MM.1S (cell line): ENCODE data around the gene SLC18A3.

Experiments used
- DNase-seq: peaks from one replicate; pipeline ENCODE4 v3.0.0-alpha.2; 2015
- H2AFZ ChIP-seq: fragments of 300-600 bp; sonication (generic); 2 replicates; pipeline ENCODE4 v1.6.0; 2016; ENCODE audit warnings: antibody characterized with exemption, low read length
- H3F3A ChIP-seq: fragments of 300-600 bp; sonication (generic); 2 replicates; pipeline ENCODE4 v1.6.1; 2016; ENCODE audit warnings: mild to moderate bottlenecking, antibody characterized with exemption, low read length, moderate library complexity, mixed read lengths; ENCODE audit not compliant: insufficient read depth
- H3K27ac ChIP-seq: fragments of 300-600 bp; sonication (generic); 2 replicates; pipeline ENCODE4 v1.5.1; 2016; ENCODE audit warnings: mild to moderate bottlenecking, low read length
- H3K27me3 ChIP-seq: fragments of 300-600 bp; sonication (generic); replicated peaks from 2 replicates; pipeline ENCODE4 v1.6.0; 2016; ENCODE audit warnings: low read length; ENCODE audit not compliant: insufficient read depth
- H3K36me3 ChIP-seq: fragments of 300-600 bp; sonication (generic); replicated peaks from 2 replicates; pipeline ENCODE4 v1.6.1; 2016; ENCODE audit warnings: mild to moderate bottlenecking, low read length, mixed read lengths; ENCODE audit not compliant: insufficient read depth
- H3K4me1 ChIP-seq: fragments of 300-600 bp; sonication (generic); 2 replicates; pipeline ENCODE4 v1.6.1; 2016; ENCODE audit warnings: low read length, mixed read lengths
- H3K4me2 ChIP-seq: fragments of 300-600 bp; sonication (generic); 2 replicates; pipeline ENCODE4 v1.6.0; 2016; ENCODE audit warnings: low read depth, low read length
- H3K4me3 ChIP-seq: fragments of 300-600 bp; sonication (generic); 2 replicates; pipeline ENCODE4 v1.5.1; 2016; ENCODE audit warnings: low read length, mixed read lengths
- H3K79me2 ChIP-seq: fragments of 300-600 bp; sonication (generic); 2 replicates; pipeline ENCODE4 v1.6.1; 2016; ENCODE audit warnings: mixed run types, low read length, mixed read lengths
- H3K9ac ChIP-seq: fragments of 300-600 bp; sonication (generic); 2 replicates; pipeline ENCODE4 v1.6.1; 2016; ENCODE audit warnings: low read length, mixed read lengths
- H3K9me2 ChIP-seq: fragments of 300-600 bp; sonication (generic); replicated peaks from 2 replicates; pipeline ENCODE4 v1.6.1; 2016; ENCODE audit warnings: mild to moderate bottlenecking, low read length, mixed read lengths; ENCODE audit not compliant: insufficient read depth
- H3K9me3 ChIP-seq: fragments of 300-600 bp; sonication (generic); replicated peaks from 2 replicates; pipeline ENCODE4 v1.6.1; 2016; ENCODE audit warnings: mild to moderate bottlenecking, low read length, mixed read lengths; ENCODE audit not compliant: insufficient read depth
- H4K20me1 ChIP-seq: fragments of 300-600 bp; sonication (generic); 2 replicates; pipeline ENCODE4 v1.6.1; 2016; ENCODE audit warnings: mild to moderate bottlenecking, low read length, moderate library complexity, mixed read lengths; ENCODE audit not compliant: insufficient read depth
- CTCF ChIP-seq: fragments of 300-600 bp; sonication (generic); IDR thresholded peaks from 2 replicates; pipeline ENCODE4 v1.5.1; 2016; ENCODE audit warnings: antibody characterized with exemption, low read length, mixed read lengths
- EZH2 ChIP-seq: fragments of 300-600 bp; sonication (generic); optimal IDR thresholded peaks from 2 replicates; pipeline ENCODE3; 2017; ENCODE audit warnings: low read depth, mild to moderate bottlenecking, antibody characterized with exemption, low read length, mixed read lengths
- EZH2phosphoT487 ChIP-seq: fragments of 300-600 bp; sonication (generic); IDR thresholded peaks from 2 replicates; pipeline ENCODE4 v1.6.1; 2018; ENCODE audit warnings: antibody characterized with exemption, low read length

Gene SLC18A3

GRCh38 chr10:49596836-49597235, 13.3 kb upstream of the SLC18A3 start:
- Histone ChIP-seq H3F3A (no peaks in the 10 kb centered on the region), H3K4me1 (no peaks in the 10 kb centered on the region), H3K9me2 (no peaks in the 10 kb centered on the region), H4K20me1 (no peaks in the 10 kb centered on the region), H3K36me3 (no peaks in the 10 kb centered on the region), H3K79me2 (no peaks in the 10 kb centered on the region), H3K9ac (no peak overlapping the region), H2AFZ (no peak overlapping the region), H3K4me2 (no peak overlapping the region), H3K27me3 (no peaks in the 10 kb centered on the region), H3K9me3 (no peaks in the 10 kb centered on the region), H3K4me3 (no peak overlapping the region), H3K27ac (no peak overlapping the region)
- TF ChIP-seq EZH2 (no peak), EZH2phosphoT487 (no peak), CTCF (no peak)
- no peak for DNase-seq

- Histone ChIP-seq H3K4me3 (no peak overlapping the region), H2AFZ (no peak overlapping the region), H3K36me3 (no peaks in the 10 kb centered on the region), H4K20me1 (no peaks in the 10 kb centered on the region), H3K4me1 (no peaks in the 10 kb centered on the region), H3K9me2 (no peaks in the 10 kb centered on the region), H3K27me3 (no peaks in the 10 kb centered on the region), H3K27ac (no peak overlapping the region), H3K9me3 (no peaks in the 10 kb centered on the region), H3K9ac (no peak overlapping the region), H3K79me2 (no peaks in the 10 kb centered on the region), H3K4me2 (no peak overlapping the region), H3F3A (no peaks in the 10 kb centered on the region)
- no peak for DNase-seq
- TF ChIP-seq EZH2phosphoT487 (no peak), EZH2 (no peak), CTCF (no peak)
Measured at GRCh38 chr10:49597426-49598163, 12.5 kb upstream of the SLC18A3 start.

- no peak for DNase-seq
- TF ChIP-seq CTCF (no peak), EZH2phosphoT487 (no peak), EZH2 (no peak)
- H3K4me1 ChIP-seq, result no peaks in the 10 kb centered on the region
Measured at GRCh38 chr10:49598164-49598856, 11.8 kb upstream of the SLC18A3 start.

More at GRCh38 chr10:49598164-49598856, 11.8 kb upstream of the SLC18A3 start:
- Histone ChIP-seq H3F3A (no peaks in the 10 kb centered on the region), H2AFZ (no peak overlapping the region), H3K4me3 (no peak overlapping the region), H3K27ac (no peak overlapping the region), H3K9me2 (no peaks in the 10 kb centered on the region), H3K79me2 (no peaks in the 10 kb centered on the region), H3K9ac (no peak overlapping the region), H3K4me2 (no peak overlapping the region), H3K9me3 (no peaks in the 10 kb centered on the region), H3K36me3 (no peaks in the 10 kb centered on the region), H3K27me3 (no peaks in the 10 kb centered on the region), H4K20me1 (no peaks in the 10 kb centered on the region)
